Mesothelial cell of epicardium (in vitro differentiated cells): ENCODE measurements around the gene SLC35F2. TPM values are rescaled to one million over a fixed set of nuclear protein-coding genes. Genes with fewer than 3 reads are reported as not detected.

Experiments used
- DNase-seq, 2 experiments: peaks; one replicate each; pipeline ENCODE4 v3.0.0; 2021; ENCODE audit warnings: low spot score in 2 of 2; ENCODE audit not compliant: unreplicated experiment in 2 of 2
- H3K27ac Mint-ChIP-seq: 2 replicates; pipeline ENCODE4 v1.8.0; 2021; ENCODE audit warnings: mixed read lengths
- H3K27me3 Mint-ChIP-seq: 2 replicates; pipeline ENCODE4 v1.8.0; 2021; ENCODE audit warnings: low read depth, mixed read lengths
- H3K36me3 Mint-ChIP-seq: 2 replicates; pipeline ENCODE4 v1.8.0; 2021; ENCODE audit warnings: mixed read lengths
- H3K4me1 Mint-ChIP-seq: 2 replicates; pipeline ENCODE4 v1.8.0; 2021; ENCODE audit warnings: mixed read lengths
- H3K4me3 Mint-ChIP-seq: 2 replicates; pipeline ENCODE4 v1.8.0; 2021; ENCODE audit warnings: mild to moderate bottlenecking, moderate library complexity, mixed read lengths
- H3K9me3 Mint-ChIP-seq: 2 replicates; pipeline ENCODE4 v1.8.0; 2021; ENCODE audit warnings: mixed read lengths
- CTCF ChIP-seq: fragments of 200-600 bp; sonication (generic); IDR thresholded peaks from one replicate; pipeline ENCODE4 v1.5.0; 2021; ENCODE audit warnings: antibody characterized with exemption; ENCODE audit not compliant: unreplicated experiment
- total RNA-seq: library from RNA; stranded (reverse); gene quantifications from 3 replicates; pipeline ENCODE4 v1.2.1, GENCODE V29; 2021

SLC35F2 gene
- total RNA-seq, 1 donor from 2014 or later, result 12.7 TPM

GRCh38 chr11:107752949-107753822, 105.4 kb downstream of the SLC35F2 start:
- Mint-ChIP-seq H3K4me3 (no peak overlapping the region), H3K9me3 (peaks cover 7% of the 10 kb centered on the region), H3K36me3 (no peaks in the 10 kb centered on the region), H3K27me3 (no peaks in the 10 kb centered on the region), H3K27ac (no peak overlapping the region), H3K4me1 (no peaks in the 10 kb centered on the region)
- TF ChIP-seq CTCF, result no peak
- no peak for DNase-seq

- H3K27me3 Mint-ChIP-seq, result no peaks in the 10 kb centered on the region
- H3K36me3 Mint-ChIP-seq, result no peaks in the 10 kb centered on the region
- no peak for DNase-seq
- peaks cover 2% of the 10 kb centered on the region for H3K9me3 Mint-ChIP-seq
- TF ChIP-seq CTCF, result no peak
- H3K4me3 Mint-ChIP-seq, result no peak overlapping the region
- H3K27ac Mint-ChIP-seq, result no peak overlapping the region
- no peaks in the 10 kb centered on the region for H3K4me1 Mint-ChIP-seq
These were observed 106.1 kb downstream of the SLC35F2 start for GRCh38 chr11:107752508-107752907.

GRCh38 chr11:107751082-107751481, 107.5 kb downstream of the SLC35F2 start:
- no peak overlapping the region for H3K27ac Mint-ChIP-seq
- no peaks in the 10 kb centered on the region for H3K4me1 Mint-ChIP-seq
- TF ChIP-seq CTCF, result no peak
- no peak for DNase-seq
- no peak overlapping the region for H3K4me3 Mint-ChIP-seq
- H3K27me3 Mint-ChIP-seq, result no peaks in the 10 kb centered on the region
- H3K36me3 Mint-ChIP-seq, result no peaks in the 10 kb centered on the region
- no peaks in the 10 kb centered on the region for H3K9me3 Mint-ChIP-seq

GRCh38 chr11:107750313-107750712, 108.3 kb downstream of the SLC35F2 start:
- Mint-ChIP-seq H3K9me3 (peaks cover 2% of the 10 kb centered on the region), H3K36me3 (no peaks in the 10 kb centered on the region), H3K27ac (no peak overlapping the region), H3K27me3 (no peaks in the 10 kb centered on the region), H3K4me3 (no peak overlapping the region), H3K4me1 (no peaks in the 10 kb centered on the region)
- no peak for TF ChIP-seq CTCF
- no peak for DNase-seq

- peaks cover 4% of the 10 kb centered on the region for H3K4me1 Mint-ChIP-seq
- no peaks in the 10 kb centered on the region for H3K27me3 Mint-ChIP-seq
- H3K9me3 Mint-ChIP-seq, result peaks cover 3% of the 10 kb centered on the region
- H3K4me3 Mint-ChIP-seq, result no peak overlapping the region
- no peak overlapping the region for H3K27ac Mint-ChIP-seq
- no peak for TF ChIP-seq CTCF
- no peak for DNase-seq
- H3K36me3 Mint-ChIP-seq, result no peaks in the 10 kb centered on the region
These were observed 111.0 kb downstream of the SLC35F2 start for GRCh38 chr11:107747622-107748021.
